GM19023 (cell line): Measurements from ENCODE around the gene MED22.
"Not testable (repeated sequence)": the region's sequence is repeated elsewhere in the genome, so short reads cannot be mapped to it uniquely, and the experiment has no call there.

Source experiments
- ATAC-seq: cut with Tn5 transposase; IDR thresholded peaks from one replicate; pipeline ENCODE4 v1.9.1; 2021; ENCODE audit warnings: mild to moderate bottlenecking, moderate library complexity; ENCODE audit not compliant: unreplicated experiment

Gene MED22

DNA sequence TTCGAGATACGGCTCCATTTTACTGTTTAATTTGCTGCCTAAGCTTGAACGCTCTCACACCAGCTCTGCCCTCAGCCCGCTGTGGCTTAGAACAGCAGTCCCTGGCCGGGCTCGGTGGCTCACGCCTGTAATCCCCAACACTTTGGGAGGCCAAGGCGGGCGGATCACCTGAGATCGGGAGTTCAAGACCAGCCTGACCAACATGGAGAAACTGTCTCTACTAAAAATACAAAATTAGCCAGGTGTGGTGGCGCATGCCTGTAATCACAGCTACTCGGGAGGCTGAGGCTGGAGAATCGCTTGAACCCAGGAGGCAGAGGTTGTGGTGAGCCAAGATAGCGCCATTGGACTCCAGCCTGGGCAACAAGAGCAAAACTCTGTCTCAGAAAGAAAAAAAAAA is 29.3 kb upstream of the MED22 start:
- ATAC-seq, result not testable (repeated sequence)

DNA sequence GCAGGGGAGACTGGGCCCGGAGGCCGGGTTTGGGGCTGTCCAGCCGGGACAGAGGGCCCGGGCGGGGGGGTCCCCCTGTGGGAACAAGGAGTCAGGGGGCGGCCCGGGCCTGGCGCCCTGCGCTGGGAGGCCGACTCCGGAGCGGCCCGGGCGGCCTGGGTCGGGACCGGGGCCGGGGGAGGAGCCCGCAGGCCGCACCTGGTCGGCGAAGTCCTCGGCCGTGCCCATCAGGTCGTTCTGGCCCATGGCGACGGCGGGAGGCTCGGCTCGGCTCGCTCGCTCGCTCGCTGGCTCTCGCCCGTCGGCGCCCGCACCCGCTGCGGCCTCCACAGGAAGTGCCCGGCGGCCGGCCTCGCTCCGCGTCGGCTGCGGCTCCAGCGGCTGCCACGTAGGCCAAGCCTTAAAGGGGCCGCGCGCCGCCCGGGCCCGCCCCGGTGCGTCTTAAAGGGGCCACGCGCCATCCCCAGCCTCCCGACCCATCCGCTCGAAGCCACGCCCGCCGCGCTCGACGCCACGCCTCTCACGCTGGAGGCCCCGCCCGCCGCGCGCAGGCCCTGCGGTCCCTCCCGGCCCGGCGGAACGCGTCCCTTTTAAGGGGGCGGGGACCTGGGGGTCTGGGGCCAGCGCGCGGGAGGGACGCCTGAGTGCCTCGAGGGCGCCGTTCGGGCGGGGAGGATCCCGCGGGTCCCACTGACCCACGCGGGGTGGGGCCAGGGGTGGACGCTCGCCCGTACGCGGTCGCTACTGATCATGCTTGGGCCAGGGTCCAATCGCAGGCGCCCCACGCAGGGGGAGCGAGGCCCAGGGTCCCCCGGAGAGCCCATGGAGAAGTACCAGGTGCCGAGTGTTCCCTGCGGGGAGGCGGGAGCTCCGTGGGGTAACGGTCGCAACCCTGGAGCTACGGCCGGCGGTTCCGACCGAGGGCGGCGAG is 28.1 kb upstream of the MED22 start, which contains the start of the genes STKLD1 and SURF4:
STKLD1 (plus strand) TSS at position 643 of the 931 bp plus-strand sequence; CDS start at position 751, 108 bp downstream.
SURF4 (minus strand) TSS at position 337 of the 931 bp plus-strand sequence; CDS start at position 246, 91 bp downstream.
- peak; percentile 90 for ATAC-seq

DNA sequence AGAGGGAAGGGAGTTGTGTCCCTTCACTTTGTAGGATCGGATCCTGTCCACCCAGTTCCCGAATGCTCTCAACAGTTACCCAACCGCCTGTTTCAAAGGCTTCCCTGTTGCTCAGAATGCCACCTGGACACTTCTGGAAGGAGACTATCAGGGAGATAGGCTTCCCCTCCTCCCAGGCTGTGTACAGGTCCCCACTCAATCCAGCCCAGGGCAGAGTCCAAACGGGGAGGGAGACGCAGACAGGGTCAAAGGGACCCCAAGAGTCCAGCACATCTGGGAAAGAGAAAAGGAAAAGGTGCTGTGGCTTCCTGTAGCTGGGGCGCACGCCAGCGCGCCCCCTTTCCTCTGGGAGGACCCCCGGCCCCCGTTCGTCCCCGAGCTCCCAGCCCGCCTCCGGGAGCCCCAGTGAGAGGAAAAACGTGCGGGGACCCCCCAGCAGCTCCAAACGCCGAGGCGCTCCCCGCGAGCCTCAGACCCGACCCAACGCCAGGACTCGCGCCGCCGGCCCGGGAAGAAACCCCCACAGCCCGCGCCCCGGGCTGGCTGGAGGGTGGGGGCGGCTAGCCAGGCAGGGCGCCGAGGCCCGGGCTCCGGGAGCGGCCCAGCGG is 27.3 kb upstream of the MED22 start:
- ATAC-seq, result peak; percentile 7

DNA sequence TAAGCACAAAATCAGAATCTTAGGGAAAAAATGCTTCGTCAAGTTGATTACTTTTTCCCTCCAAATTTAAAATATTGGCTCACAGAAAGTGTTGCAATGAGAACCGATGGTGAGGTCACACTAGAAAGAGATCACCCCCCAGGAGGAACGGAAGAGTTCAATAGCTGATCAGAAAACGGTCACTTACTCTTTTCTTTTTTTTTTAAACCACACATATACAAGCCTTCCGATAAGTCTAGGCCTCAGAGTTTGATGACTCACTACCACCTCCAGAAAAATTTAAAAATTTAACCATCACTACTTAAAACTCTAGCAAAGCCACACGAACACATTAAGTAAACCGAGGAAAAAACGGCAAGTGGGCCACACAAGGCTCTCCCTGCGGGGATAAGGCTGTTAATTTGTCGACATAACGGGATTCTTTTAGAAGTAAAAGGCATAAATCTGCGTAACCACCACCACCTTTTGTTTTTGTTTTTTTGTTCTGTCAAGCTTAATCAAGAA is 26.7 kb upstream of the MED22 start:
- ATAC-seq, result no peak

DNA sequence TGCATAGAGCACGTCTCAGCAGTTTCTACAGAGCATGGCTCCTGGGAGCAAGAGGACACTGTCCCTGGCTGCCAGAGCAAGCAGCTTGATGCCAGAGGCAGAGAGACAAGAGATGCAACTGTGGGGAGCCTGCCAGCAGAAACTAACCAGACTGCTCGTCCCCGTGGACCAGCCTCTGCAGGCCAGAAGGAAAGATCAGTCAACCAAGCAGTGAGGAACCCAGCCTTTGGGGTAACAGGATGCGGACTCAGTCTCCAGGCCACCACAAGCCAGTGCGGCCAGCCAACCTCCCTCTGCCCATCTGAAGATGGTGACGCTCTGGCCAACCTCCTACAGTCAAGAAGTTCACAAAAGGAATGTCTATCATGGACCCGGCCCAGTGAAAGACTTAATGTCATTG is 24.2 kb upstream of the MED22 start:
- ATAC-seq, result no peak

DNA sequence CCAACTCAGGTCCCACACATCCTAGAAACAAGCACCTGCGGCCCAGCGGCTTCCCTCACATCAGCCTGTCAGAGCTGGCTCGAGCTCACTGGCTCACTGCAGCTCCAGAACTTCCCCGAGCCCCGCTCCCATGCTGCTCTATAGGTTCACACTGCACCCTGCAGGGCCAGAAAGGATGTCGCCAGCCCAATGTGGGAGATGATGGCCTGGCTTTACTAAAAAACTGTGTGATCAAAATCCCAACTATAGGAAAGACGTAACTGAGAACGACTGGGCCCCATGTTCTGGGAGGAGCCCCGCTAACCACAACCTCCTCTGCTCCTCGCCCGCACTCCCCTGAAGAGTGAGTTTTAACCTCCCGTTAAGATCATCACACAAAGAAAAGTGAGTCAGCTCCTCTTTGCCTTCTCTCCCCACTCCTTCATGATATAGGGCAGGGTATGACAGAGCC is 23.4 kb upstream of the MED22 start:
- ATAC-seq, result no peak

DNA sequence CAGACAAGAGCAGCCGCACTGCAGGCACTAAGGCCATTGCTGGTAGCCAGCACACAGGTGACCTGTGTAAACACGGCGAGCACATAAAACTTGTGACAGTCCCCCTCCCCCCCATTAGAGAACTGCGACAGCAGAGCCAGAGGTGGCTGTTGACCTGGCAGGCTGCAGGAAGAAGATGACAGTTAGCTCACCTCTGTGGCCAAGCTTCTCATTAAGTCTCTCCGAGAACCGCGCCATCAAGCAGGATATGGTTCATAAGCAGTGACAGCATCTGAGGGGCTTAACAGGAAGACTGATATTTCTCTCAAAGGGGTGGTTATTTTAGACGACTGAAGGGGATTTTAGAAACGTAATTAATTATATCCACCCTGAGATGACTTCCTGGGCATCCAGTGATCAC is 22.8 kb upstream of the MED22 start:
- ATAC-seq, result no peak

DNA sequence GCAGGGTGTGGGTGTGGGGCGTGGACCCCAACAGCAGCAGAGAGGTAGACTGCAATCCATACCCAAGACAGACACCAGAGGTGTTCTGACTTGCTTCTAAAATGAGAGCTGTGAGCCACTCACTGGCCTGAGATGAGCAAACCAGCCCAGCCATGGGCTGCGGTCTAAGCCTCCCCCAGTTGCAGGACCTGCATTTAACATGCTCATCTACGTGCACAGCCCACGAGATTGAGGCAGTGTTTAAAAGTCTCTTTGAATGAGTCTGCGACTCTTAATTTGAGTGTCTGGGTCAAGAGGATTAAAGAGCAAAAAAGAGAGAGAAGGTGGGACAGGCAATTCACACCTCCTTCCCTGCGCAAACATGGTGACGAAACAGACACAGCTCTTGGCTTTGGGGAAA is 22.0 kb upstream of the MED22 start:
- ATAC-seq, result no peak

DNA sequence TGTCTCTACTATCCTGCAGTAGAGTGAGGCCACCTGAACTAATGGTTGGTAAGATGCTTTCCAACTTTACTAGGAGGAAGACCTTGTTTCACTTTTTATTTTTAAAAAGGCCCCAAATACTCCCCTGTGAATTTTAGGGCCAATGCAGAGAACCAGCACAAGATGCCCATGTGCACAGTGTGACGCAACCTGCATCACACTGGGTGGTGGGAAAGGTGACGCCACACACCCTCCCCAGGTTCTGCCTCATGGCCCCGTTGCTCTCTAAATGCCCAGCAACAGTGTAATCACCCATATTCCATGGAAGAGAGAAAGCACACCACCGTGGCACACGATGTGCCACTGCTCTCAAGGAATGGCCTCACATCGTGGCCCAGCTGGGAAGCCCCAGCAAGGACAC is 21.5 kb upstream of the MED22 start:
- no peak for ATAC-seq

DNA sequence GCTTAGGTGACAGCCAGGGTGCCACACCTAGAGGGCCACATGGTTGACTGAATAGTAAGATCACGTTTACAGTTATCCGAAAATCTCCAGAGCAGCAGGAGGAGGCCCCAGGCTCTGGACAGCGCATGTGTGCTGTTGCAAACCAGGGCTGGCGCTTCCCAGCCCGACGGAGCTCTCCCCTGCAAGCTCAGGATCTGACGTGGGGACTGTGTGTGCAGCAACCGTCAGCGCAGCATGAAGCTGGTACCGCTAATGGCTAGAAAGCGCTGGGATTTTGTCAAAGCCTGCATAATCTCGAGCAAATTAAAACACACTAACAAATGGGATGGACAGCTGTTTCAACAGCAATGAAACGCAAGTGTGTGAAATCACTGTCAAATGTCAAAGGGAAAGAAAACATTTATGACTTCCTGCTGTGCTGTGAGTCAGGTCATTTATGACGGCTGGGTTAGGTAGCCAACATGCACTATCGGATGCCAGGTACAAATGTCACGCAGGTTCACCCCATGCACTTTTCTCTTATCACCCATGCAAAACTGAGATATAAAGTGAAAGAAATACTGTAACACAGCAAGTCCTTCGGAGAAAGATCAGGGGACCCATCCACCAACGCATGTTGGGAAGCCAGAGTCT is 20.4 kb upstream of the MED22 start:
- ATAC-seq, result no peak

DNA sequence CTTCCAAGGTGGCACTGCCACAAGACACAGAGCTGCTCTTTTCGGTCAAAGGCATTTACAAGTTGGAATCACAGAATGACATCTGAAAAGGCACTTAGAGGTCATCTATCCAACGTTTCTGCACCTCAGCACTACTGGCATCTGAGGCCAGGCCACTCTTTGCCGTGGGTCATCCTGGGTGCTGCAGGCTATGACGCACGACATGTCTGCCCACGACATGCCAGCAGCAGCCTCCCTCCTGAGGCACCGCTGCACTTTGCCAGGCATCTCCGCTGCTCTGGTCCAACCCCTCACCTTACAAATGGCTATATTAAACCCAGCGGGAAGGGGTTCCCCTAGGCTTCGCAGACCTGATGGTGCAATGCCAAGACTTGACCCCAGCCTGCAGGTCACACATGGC is 19.8 kb upstream of the MED22 start:
- ATAC-seq, result no peak

DNA sequence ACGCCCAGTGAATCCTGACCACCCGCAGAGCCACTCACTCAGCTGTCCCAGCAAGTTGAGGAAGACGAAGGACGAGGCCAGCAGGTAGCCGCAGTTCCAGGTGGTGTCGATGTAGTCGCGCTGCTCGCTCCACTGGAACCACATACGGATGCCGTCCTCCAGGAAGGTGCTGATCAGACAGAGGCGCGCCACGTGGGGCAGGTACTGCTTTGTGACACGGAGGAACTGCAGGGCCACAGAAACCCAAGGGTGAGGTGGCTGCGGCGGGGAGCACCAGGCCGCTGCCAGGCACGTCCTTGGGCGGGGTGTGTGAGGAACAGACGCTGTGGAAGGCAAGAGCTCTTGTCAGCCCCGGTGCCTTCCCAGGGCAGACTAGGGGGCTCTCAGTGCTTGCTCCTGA is 19.3 kb upstream of the MED22 start:
- no peak for ATAC-seq

DNA sequence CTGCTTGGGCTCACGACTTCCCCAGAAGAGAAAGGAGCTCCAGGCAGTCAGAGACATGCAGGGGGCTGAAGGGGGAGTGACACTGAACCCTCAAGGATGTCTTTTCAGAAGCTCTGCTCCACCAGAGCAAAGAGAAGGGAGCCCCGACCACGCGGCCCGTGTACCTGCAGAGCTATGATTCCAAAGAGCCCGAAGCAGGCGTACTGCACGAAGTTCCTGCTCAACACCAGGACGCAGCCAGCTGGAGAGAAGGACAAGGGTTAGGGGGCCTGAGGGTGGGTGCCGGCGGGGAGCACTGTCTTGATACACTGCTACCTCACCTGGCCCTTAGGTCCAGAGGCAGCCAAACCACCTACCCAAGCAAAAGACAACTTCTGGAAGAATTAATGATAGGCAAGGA is 18.5 kb upstream of the MED22 start:
- no peak for ATAC-seq

DNA sequence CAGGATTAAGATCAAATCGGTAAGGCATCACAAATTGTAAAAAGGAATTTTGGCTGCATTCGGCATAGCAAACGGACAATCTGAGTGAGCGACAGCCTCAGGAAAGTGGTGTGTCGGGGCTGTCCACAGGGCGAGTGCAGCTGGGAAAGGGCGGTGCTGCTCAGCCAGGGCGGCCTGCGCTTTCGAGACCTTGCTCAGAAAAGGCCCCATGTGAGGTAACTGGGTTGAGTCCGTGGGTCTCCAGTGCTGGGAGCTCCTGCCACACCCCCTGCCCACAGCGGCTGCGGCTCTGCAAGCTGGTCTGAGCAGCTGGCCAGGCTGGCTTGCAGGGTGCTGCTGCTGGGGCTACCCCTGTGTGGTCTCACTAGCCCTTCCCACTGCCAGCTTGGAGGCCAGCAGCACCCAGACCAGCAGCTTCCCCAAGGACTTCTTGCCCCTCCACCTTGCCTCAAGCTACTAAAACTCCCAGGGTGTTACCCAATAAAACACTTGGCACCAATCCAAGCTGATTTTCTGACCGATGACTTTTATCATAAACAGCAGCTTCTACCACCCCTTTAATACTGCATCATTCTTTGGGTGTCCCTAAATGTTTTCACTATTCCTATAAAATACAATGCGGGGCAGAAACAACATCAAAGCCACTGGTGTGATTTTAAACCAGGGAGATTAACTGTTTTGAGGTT is 14.6 kb upstream of the MED22 start:
- no peak for ATAC-seq

DNA sequence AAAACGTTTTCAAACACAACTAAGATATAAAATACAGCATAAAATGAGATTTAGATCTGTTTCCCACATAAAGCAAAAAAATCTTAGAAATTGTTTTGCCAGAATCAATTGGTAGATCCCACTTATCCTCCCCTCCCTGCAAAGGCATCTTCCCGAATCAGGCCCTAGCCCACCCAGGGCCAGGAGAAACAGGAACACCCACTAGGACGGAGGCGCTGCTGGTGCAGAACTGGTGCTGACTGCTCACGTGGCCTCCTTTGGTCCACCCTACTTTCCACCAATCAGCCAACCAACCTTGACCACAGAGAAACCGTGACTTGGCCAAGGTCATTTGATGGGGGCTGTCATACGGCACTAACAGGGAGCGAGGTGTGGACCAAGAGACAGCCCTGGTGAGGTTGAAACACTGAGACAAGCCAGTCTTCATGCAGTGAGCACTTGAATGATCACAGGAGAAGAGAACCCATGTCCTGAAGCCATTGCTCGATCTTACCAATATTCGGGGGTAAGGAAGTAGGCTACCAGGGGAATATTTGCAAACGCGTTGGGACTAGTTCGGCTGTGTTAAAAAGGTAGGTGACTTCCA is 13.7 kb upstream of the MED22 start:
- no peak for ATAC-seq

DNA sequence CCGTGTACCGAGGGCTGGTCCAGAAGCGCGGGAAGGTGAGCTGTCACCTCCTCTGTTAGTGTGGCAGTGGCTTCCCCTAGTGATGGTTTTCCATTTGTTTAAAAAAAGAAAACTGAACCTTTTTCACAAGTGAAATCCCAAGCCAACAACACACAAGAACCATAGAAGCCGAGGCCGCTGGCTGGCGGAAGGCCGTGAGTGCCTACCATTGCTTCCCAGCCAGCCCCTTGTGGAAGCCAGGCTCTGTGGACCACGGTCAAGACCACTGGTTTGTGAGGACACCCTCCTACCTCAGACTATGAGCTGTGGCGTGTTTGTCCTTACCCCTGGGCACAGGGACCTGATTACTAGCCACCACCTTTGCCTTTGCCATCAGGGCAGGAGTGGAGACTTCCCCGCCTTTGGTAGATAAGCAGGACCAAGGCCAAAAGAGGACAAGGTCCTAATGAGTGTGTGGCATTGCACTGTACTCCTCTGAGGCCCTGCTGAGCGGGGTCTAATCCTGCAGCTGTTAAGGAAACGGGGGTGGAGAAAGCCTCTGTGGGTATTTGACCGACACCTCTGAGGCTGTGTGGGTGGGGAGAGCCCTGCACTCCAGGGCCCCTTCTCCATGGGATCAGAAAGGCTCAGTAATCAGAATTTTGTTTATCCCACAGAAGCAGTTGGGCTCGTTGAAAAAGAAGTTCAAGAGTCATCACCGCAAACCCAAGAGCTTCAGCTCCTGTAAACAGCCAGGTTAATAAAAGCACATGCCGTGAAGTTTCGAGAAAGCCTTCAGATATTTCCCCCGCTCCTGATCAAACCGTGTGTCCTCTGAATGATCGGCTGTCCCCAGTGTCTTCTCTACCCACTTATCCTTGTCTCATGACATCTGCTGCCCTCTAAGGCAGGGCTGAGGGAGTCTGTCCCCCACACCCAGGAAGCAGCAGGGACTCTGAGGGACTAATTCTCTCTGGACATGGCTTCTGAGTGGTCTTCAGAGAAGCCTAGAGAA is 12.8 kb upstream of the MED22 start:
- ATAC-seq, result no peak

DNA sequence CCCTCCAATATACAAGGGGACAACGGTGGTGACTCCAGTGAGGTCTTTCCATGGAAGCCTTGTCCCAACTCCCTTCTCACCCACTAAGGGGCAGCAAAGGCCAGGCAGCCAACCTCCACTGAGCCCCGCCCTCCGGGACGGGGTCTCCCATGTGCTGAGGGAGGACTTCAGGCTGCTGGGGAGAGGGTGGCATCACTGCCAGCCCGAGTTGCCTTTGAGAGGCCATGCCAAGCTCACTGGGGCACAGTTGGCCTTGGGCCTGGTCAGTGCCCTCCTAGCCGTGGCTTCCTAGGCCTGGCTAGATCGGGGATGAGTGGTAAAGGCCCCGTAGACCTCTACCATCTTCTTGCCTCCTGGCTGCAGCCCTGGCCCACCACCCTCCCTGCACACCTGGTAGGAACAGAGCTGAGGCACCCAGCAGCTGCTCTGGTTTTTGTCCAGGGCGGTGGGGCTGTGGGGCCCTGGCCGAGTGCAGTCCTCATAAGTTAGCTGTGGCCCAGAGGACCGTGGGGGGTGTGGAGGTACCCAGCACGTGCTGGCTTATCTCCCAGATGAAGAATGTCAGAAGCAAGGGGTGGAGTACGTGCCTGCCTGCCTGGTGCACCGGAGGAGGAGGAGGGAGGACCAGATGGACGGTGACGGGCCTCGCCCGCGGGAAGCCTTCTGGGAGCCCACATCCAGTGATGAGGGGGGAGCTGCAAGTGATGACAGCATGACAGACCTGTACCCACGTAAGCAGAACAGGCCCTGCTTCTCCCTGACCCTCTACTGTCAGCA is 11.7 kb upstream of the MED22 start:
- ATAC-seq, result no peak

DNA sequence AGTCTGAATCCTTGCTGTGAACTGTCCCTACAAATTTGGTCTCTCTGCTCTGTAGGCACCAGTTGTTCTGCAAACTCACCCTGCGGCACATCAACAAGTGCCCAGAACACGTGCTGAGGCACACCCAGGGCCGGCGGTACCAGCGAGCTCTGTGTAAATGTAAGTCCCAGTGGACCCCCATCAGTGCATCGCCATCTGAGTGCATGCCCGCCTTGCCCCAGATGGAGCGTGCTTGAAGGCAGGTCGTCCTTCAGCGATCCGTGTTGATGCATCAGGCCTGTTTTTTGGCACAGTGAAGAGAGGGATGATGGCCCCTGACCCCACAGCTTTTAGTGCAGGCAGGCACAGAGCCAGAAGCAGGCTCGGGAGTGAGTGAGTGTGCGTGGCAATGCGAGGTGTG is 9.7 kb upstream of the MED22 start:
- ATAC-seq, result no peak
